Stomach (tissue), 9 donors: ENCODE measurements around the gene ZNF575. TPM values are rescaled to one million over a fixed set of nuclear protein-coding genes. Genes with fewer than 3 reads are reported as not detected.
A peak's percentile ranks its signal among the peaks of the same experiment; 100 is the strongest.

Source experiments
- DNase-seq, 2 donors: peaks; one replicate each; pipeline versions ENCODE4 v3.0.0 to v3.0.0-alpha.2; 2013 to 2019
- H3K27ac ChIP-seq, 5 donors: fragments of 200-600 bp in 4 of 5; sonication (generic) in 4 of 5; one replicate each; pipeline ENCODE4 v1.5.1; 2013 to 2019; ENCODE audit warnings: mild to moderate bottlenecking in 1 of 5, moderate library complexity in 1 of 5
- H3K27me3 ChIP-seq, 3 donors: fragments of 200-600 bp; sonication (generic); one replicate each; pipeline ENCODE4 v1.5.1; 2017 to 2019; ENCODE audit warnings: mixed run types in 1 of 3
- H3K36me3 ChIP-seq, 4 donors: fragments of 200-600 bp; sonication (generic); 1 replicate in 3 of 4; 2 replicates in 1 of 4; pipeline ENCODE4 v1.5.1; 2016 to 2019
- H3K4me1 ChIP-seq, 4 donors: fragments of 200-600 bp; sonication (generic); one replicate each; pipeline ENCODE4 v1.5.1; 2016 to 2019
- H3K4me3 ChIP-seq, 4 donors: fragments of 200-600 bp; sonication (generic) in 3 of 4; one replicate each; pipeline ENCODE4 v1.5.1; 2016 to 2019; ENCODE audit warnings: mild to moderate bottlenecking in 1 of 4
- H3K9me3 ChIP-seq, 4 donors: fragments of 200-600 bp; sonication (generic); one replicate each; pipeline ENCODE4 v1.5.1; 2016 to 2019
- CTCF ChIP-seq, 7 experiments: fragments of 450-650 bp in 4 of 7; fragments of 200-600 bp in 3 of 7; sonication (generic) in 3 of 7; IDR thresholded peaks; one replicate each; pipeline ENCODE4 v1.5.1; 2016 to 2019; ENCODE audit warnings: antibody characterized with exemption in 7 of 7, control low read depth in 2 of 7, mild to moderate bottlenecking in 1 of 7
- EP300 ChIP-seq: sonication (generic); formaldehyde crosslinking; IDR thresholded peaks from one replicate; pipeline ENCODE4 v1.6.1; 2017; ENCODE audit warnings: antibody characterized with exemption
- POLR2A ChIP-seq, 4 donors: fragments of 450-650 bp; IDR thresholded peaks; one replicate each; pipeline ENCODE4 v1.6.1; 2016; ENCODE audit warnings: antibody characterized with exemption in 4 of 4, control low read depth in 2 of 4, mild to moderate bottlenecking in 1 of 4, moderate library complexity in 1 of 4
- POLR2AphosphoS5 ChIP-seq, 3 donors: sonication (generic); formaldehyde crosslinking; IDR thresholded peaks; one replicate each; pipeline ENCODE4 v1.6.1; 2016; ENCODE audit warnings: antibody characterized with exemption in 3 of 3
- WGBS, 5 donors: extraction: QIAGEN DNeasy Blood & Tissue Kit in 3 of 5; methylation state at CpG; one replicate each; pipeline versions ENCODE4 v1.1.5 to v1.1.7; 2013 to 2018; 5-methylcytosine and 5-hydroxymethylcytosine counted together
- intact Hi-C: fragments of 100-400 bp; cut with DNase I; formaldehyde crosslinking; loops from one replicate; pipeline ENCODE4 v1.15.1; 2023; ENCODE audit warnings: low total_unique reads
- polyA plus RNA-seq, 3 donors: library from polyadenylated mRNA; stranded (reverse); fragments of 200-250 nt; gene quantifications; one replicate each; pipeline ENCODE4 v1.2.3, GENCODE V29; 2013
- total RNA-seq, 5 donors: library from RNA; depleted of rRNA; stranded (reverse); fragments of >200 nt; gene quantifications; one replicate each; pipeline versions ENCODE4 v1.1.0 to v1.2.3, GENCODE V29; 2014 to 2016
- donor health status: healthy with polysubstance abuse.
- donor health status: Bipolar disorder and iron deficiency.
- donor health status: healthy.

Gene ZNF575
- total and polyA plus RNA-seq, 8 donors = 0.37 to 23.5 (median 0.76) TPM; not detected in 3

- no peak overlapping the region for H3K4me3 ChIP-seq
- H3K4me1 ChIP-seq = no peaks in the 10 kb centered on the region
- no peaks in the 10 kb centered on the region for H3K9me3 ChIP-seq
- intact Hi-C loops = no loop called here
- no peaks in the 10 kb centered on the region for H3K27me3 ChIP-seq
- peaks cover 0 to 20% (median 11%) of the 10 kb centered on the region in 4 donors for H3K36me3 ChIP-seq
- no peak overlapping the region for H3K27ac ChIP-seq
- DNase-seq = no peak
- WGBS, 5 donors = 87 to 93% (median 91%) methylated on average over 8 of the region's 8 CpGs
- TF ChIP-seq POLR2AphosphoS5 (IDR thresholded peaks at IDR 0.05) (no peak), POLR2A (IDR thresholded peaks at IDR 0.05) (no peak), CTCF (IDR thresholded peaks at IDR 0.05) (no peak), EP300 (no peak)
Measured at GRCh38 chr19:43488179-43488578, 44.8 kb upstream of the ZNF575 start.

GRCh38 chr19:43489310-43489709 lies 43.7 kb upstream of the ZNF575 start:
- peak in 1 of 2 donors; percentile 26 for DNase-seq
- no peak for TF ChIP-seq CTCF (IDR thresholded peaks at IDR 0.05)
- no peak for TF ChIP-seq POLR2AphosphoS5 (IDR thresholded peaks at IDR 0.05)
- TF ChIP-seq POLR2A (IDR thresholded peaks at IDR 0.05) = no peak
- TF ChIP-seq EP300 = no peak
- H3K4me3 ChIP-seq = no peak overlapping the region
- H3K27me3 ChIP-seq = no peaks in the 10 kb centered on the region
- intact Hi-C loops = no loop called here
- 54 to 63% (median 56%) methylated on average over 5 of the region's 5 CpGs for WGBS, 5 donors
- H3K36me3 ChIP-seq = peaks cover 0 to 28% (median 20%) of the 10 kb centered on the region in 4 donors
- no peaks in the 10 kb centered on the region for H3K4me1 ChIP-seq
- no peak overlapping the region for H3K27ac ChIP-seq
- no peaks in the 10 kb centered on the region for H3K9me3 ChIP-seq

DNA sequence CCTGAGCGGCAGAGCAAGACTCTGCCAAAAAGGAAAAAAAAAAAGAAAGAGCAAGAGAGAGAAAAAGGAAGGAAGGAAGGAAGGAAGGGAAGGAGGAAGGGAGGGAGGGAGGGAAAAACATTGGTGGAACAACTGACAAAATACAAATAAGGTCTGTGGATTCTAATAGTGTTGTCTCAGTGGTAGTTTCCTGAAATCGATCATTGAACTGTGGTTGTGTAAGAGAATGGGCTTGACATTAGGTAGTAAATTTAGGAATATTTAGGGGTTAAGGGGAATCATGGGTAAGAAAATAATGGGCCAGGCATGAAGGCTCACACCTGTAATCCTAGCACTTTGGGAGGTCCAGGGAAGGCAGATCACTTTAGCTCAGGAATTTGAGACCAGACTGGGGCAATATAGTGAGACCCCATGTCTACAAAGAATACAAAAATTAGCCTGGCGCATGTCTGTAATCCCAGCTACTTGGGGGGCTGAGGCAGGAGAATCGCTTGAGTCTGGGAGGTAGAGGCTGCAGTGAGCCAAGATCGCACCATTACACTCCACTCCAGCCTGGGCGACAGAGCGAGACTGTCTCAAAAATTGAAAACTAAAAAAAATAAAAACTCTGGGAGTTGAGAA lies 42.9 kb upstream of the ZNF575 start:
- H3K27me3 ChIP-seq = no peaks in the 10 kb centered on the region
- 94 to 98% (median 98%) methylated on average over 7 of the region's 7 CpGs for WGBS, 5 donors
- no peaks in the 10 kb centered on the region for H3K4me1 ChIP-seq
- intact Hi-C loops = no loop called here
- no peak for TF ChIP-seq CTCF (IDR thresholded peaks at IDR 0.05)
- no peak for TF ChIP-seq POLR2A (IDR thresholded peaks at IDR 0.05)
- no peak for TF ChIP-seq POLR2AphosphoS5 (IDR thresholded peaks at IDR 0.05)
- no peak for TF ChIP-seq EP300
- peaks cover 0 to 36% (median 28%) of the 10 kb centered on the region in 4 donors for H3K36me3 ChIP-seq
- no peak for DNase-seq
- no peak overlapping the region for H3K4me3 ChIP-seq
- no peaks in the 10 kb centered on the region for H3K9me3 ChIP-seq
- H3K27ac ChIP-seq = no peak overlapping the region

DNA sequence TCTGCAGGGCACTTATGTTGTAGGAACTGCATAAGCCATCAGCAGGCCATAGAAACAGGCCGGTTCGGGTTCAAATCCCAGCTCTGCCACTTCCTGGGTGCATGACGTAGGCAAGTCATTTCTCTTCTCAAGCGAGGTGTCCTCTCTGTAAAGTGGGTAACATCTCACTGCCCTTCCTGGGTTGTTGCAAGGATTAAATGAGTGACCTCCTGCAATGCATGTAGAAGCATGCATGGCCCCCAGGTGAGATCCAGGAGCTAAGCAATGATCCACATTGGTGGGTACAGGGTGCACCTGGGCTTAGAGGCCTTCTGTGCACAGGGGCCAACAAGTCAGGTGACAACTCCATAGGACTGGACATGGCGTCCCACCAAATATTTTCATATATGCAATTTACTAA lies 42.2 kb upstream of the ZNF575 start:
- Histone ChIP-seq H3K4me3 (no peak overlapping the region), H3K36me3 (peaks cover 0 to 42% (median 35%) of the 10 kb centered on the region in 4 donors), H3K4me1 (no peaks in the 10 kb centered on the region), H3K27ac (no peak overlapping the region), H3K9me3 (no peaks in the 10 kb centered on the region), H3K27me3 (no peaks in the 10 kb centered on the region)
- TF ChIP-seq EP300 (no peak), CTCF (IDR thresholded peaks at IDR 0.05) (no peak), POLR2AphosphoS5 (IDR thresholded peaks at IDR 0.05) (no peak), POLR2A (IDR thresholded peaks at IDR 0.05) (no peak)
- intact Hi-C loops = no loop called here
- WGBS, 5 donors = 90 to 98% (median 95%) methylated on average over 5 of the region's 5 CpGs
- DNase-seq = no peak
